AG10803 (cell line): ENCODE data around the gene PHACTR2.

Source experiments
- DNase-seq: peaks from one replicate; pipeline ENCODE4 v3.0.0; 2010; ENCODE audit warnings: low read depth
- H3K4me3 ChIP-seq: 2 replicates; pipeline ENCODE4 v1.5.1; 2011; ENCODE audit warnings: mild to moderate bottlenecking, low read length, control low read depth
- TF ChIP-seq, protein P1 (sequence below): conservative IDR thresholded peaks from 2 replicates; pipeline ENCODE4 v1.5.1; 2011; ENCODE audit warnings: mild to moderate bottlenecking, low read length, control low read depth, inconsistent platforms

Gene PHACTR2

GRCh38 chr6:143742070-143742954, 64.5 kb downstream of the PHACTR2 start:
- DNase-seq: no peak
- TF ChIP-seq, protein P1, sequence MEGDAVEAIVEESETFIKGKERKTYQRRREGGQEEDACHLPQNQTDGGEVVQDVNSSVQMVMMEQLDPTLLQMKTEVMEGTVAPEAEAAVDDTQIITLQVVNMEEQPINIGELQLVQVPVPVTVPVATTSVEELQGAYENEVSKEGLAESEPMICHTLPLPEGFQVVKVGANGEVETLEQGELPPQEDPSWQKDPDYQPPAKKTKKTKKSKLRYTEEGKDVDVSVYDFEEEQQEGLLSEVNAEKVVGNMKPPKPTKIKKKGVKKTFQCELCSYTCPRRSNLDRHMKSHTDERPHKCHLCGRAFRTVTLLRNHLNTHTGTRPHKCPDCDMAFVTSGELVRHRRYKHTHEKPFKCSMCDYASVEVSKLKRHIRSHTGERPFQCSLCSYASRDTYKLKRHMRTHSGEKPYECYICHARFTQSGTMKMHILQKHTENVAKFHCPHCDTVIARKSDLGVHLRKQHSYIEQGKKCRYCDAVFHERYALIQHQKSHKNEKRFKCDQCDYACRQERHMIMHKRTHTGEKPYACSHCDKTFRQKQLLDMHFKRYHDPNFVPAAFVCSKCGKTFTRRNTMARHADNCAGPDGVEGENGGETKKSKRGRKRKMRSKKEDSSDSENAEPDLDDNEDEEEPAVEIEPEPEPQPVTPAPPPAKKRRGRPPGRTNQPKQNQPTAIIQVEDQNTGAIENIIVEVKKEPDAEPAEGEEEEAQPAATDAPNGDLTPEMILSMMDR: no peak
- no peak overlapping the region for H3K4me3 ChIP-seq

DNA sequence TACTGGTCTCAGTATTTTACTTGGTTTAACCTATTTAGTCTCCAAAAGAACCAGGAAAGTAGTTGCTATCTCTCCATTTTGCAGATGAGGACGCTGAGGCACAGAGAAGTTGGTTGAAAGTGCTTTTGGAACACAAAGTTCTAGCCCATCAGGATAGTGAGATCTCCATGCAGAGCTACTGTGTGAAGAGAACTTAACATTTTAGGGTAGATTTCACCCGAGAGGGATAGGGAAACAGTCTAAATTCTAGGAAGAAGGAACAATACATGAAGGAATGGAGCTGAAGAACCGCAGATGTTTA, 65.1 kb downstream of the PHACTR2 start:
- TF ChIP-seq, protein P1: no peak
- H3K4me3 ChIP-seq: peak overlapping the region; percentile 10

DNA sequence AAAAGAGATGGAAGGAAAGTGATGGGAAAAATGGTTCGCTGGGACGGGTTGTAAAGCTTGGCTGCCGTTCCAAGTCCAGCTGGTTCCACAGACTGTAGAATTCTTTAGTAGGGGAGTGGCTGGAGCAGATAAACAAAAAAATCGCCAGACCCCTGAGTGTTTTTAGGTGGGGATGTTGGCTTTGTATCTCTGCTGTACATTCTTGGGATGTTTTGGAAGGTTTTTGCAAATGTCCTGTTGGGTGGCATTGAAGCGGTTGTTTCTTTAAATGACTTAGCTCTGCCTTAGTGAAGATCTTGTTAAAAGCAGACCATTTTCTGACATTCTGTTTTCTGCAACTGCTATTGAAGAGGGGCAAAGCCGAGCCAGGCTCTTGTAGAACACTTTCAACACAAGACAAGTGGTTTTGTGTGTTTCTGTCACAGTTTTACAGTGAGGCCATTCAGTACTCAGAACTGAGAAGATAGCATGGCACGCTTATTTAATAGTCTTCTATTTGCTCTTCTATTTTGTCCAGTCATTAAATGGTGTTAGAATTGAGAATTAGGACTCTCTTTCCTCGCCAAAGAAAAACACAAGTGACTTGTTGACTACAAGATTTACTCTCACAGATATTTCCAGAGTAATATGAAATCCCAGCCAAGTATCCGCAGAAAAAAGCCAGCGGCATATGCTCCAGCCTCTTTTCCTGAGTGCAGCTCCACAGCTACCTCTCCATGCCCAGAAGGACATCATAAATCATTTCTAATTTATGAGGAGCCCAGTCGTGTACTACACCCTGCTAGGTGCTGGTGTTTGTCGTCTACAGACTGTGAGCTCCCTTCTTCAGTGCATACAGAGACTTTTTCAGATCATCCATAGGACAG, 65.8 kb downstream of the PHACTR2 start:
- peak; percentile 57 for DNase-seq
- H3K4me3 ChIP-seq: peak overlapping the region; percentile 10; the same call in 1 of the 2 replicates

More for the DNA sequence above, 65.1 kb downstream of the PHACTR2 start:
- DNase-seq: no peak

DNA sequence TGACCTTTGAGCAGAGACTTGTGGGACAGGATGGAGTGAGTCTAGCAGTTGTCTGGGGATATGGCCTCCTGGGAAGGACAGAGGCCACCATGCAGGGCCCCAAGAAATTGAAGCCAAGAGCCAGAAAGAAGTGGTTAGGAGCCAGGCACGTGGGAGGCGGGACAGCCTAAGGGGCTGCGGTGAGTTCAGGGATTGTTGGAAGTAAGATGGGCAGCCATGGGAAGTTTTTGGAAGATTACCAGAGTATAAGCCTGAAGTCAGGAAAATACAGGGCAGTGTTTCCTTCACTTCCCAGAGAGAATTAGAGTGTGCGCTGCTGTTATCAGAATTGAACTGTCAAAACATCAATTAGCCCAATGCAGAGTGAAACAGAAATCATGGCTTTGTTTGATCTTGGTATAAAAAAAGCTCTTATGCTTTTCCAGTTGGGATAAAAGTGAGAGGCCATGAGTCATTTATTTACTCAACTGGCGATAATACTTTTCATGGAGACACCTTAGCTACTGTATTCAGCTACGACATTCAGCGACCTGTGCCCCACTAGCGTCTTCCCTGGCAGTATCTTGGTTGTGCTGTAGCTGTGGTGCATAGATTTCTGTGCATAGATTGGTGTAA, 66.9 kb downstream of the PHACTR2 start:
- TF ChIP-seq, protein P1: no peak
- no peak overlapping the region for H3K4me3 ChIP-seq
- DNase-seq: no peak

More for the DNA sequence above, 65.8 kb downstream of the PHACTR2 start:
- TF ChIP-seq, protein P1: no peak

- DNase-seq: peak; percentile 64
- H3K4me3 ChIP-seq: peak overlapping the region; percentile 0; the same call in 1 of the 2 replicates
- TF ChIP-seq, protein P1: no peak
Observed at GRCh38 chr6:143745166-143746133, 67.7 kb downstream of the PHACTR2 start.
